ENCODE results near the gene HSPA1B. TPM values are rescaled to one million over a fixed set of nuclear protein-coding genes. Genes with fewer than 3 reads are reported as not detected.

HSPA1B gene
- total and polyA plus RNA-seq, 2 of the 4 experiments (the other 2 are of a cell fraction) = 61.1 to 93.6 TPM

GRCh38 chr6:31862344-31863235, 35.1 kb downstream of the HSPA1B start, which contains the start of gene NEU1:
NEU1 (minus strand) TSS chr6:31862821; CDS start chr6:31862776, 45 bp downstream.
- no peaks in the 10 kb centered on the region for H4K20me1 ChIP-seq (ENCODE audit: insufficient read depth, low read length)
- H3K9ac ChIP-seq (ENCODE audit: low read depth, low read length) = peak within 1 kb of the TSS; percentile 67
- H3K14ac ChIP-seq (replicated peaks; ENCODE audit: low read depth, low read length) = peak within 1 kb of the TSS; percentile 61
- dilution Hi-C loops (cut with HindIII; ENCODE audit: low sequenced_read_pairs, unreplicated experiment) = no loop called here
- peak within 1 kb of the TSS; percentile 97 for H2AFZ ChIP-seq (replicated peaks; ENCODE audit: low read length, poor library complexity)
- H4K8ac ChIP-seq (ENCODE audit: low read depth in 2 of 2, low read length in 2 of 2) = peak within 1 kb of the TSS; percentile 1 to 68; a peak in 1 of 4 replicates
- H3K4me1 ChIP-seq (ENCODE audit: control insufficient read depth, insufficient read depth, low read length) = peaks cover 4% of the 10 kb centered on the region
- peak; percentile 100 for DNase-seq
- peak within 1 kb of the TSS; percentile 72 for H3K4me3 ChIP-seq (ENCODE audit: insufficient read depth, low read depth, low read length)
- 1% methylated on average over 32 of the region's 64 CpGs; no CpG with 5 or more reads in 1 of the 2 experiments for WGBS, 2 experiments (ENCODE audit: extremely low coverage in 2 of 2, insufficient read length in 1 of 2)
- H2BK5ac ChIP-seq (ENCODE audit: low read depth, low read length, poor library complexity, severe bottlenecking) = peak within 1 kb of the TSS; percentile 26
- no peaks in the 10 kb centered on the region for H3K9me3 ChIP-seq (ENCODE audit: control insufficient read depth, insufficient read depth, low read length)
- no peak within 1 kb of the TSS for H2BK120ac ChIP-seq (ENCODE audit: low read depth, low read length)
- H4K5ac ChIP-seq (ENCODE audit: low read depth, low read length) = no peak within 1 kb of the TSS; the same call in 1 of the 2 replicates
- no peaks in the 10 kb centered on the region for H3K27me3 ChIP-seq (ENCODE audit: control insufficient read depth, insufficient read depth, low read length)
- peaks cover 21% of the 10 kb centered on the region for H3K36me3 ChIP-seq (ENCODE audit: control insufficient read depth, insufficient read depth, low read length)
- H2AK5ac ChIP-seq (ENCODE audit: low read depth, low read length) = peak within 1 kb of the TSS; percentile 66; the same call in 1 of the 2 replicates
- H3K23ac ChIP-seq (ENCODE audit: low read depth, low read length) = peak within 1 kb of the TSS; percentile 70
- peaks cover 7 to 20% of the 10 kb centered on the region in 2 experiments; a peak in 2 of 4 replicates for H3K79me1 ChIP-seq (ENCODE audit: low read depth in 1 of 2, low read length in 2 of 2)
- POLR2A ChIA-PET (ENCODE audit: unreplicated experiment) = interaction anchor here (0.5 to 0.7 kb wide), 3 partner anchors 23 to 216 kb away, joined by 3 to 13 read pairs (median 7); no protein-coding TSS in a partner anchor
- H3K9me1 ChIP-seq (ENCODE audit: insufficient read depth, low read length) = no peaks in the 10 kb centered on the region
- BruUV-seq (replicated peaks) = no TSS peak
- peak within 1 kb of the TSS; percentile 50 for H3K27ac ChIP-seq (ENCODE audit: insufficient read depth, low read length)
- peak within 1 kb of the TSS; percentile 49 for H3K4ac ChIP-seq (ENCODE audit: low read depth, low read length)
- 0 out of 2 replicates have a peak within 1 kb of the TSS, but pooled peaks have one; percentile 19 for H4K91ac ChIP-seq (ENCODE audit: insufficient read depth, low read depth, low read length)
- CTCF ChIA-PET = interaction anchor here (0.7 to 1.0 kb wide), 2 partner anchors 27 to 83 kb away, joined by 3 to 4 read pairs; partner anchors contain the start of gene CFB
- in situ Hi-C loops (cut with MboI; ENCODE audit: low sequenced_read_pairs) = no loop called here
- H3K18ac ChIP-seq (ENCODE audit: low read depth, low read length) = no peak within 1 kb of the TSS
- peak within 1 kb of the TSS; percentile 98 for H3K4me2 ChIP-seq (ENCODE audit: low read depth, low read length)
- 0 out of 2 replicates have a peak within 1 kb of the TSS, but pooled peaks have one; percentile 14 for H3K56ac ChIP-seq (ENCODE audit: extremely low read depth, insufficient read depth, low read length)
- H2BK15ac ChIP-seq (ENCODE audit: low read depth, low read length) = no peak within 1 kb of the TSS
- ATAC-seq (ENCODE audit: low read depth) = peak; percentile 96
- no peak within 1 kb of the TSS for H2BK20ac ChIP-seq (ENCODE audit: low read depth, low read length)
- peak within 1 kb of the TSS; percentile 97 for H2AK9ac ChIP-seq (replicated peaks; ENCODE audit: low read depth, low read length, poor library complexity)
- intact Hi-C loops (cut with micrococcal nuclease) = loop anchor here (1.0 to 2.0 kb wide), 2 partner anchors 28 to 182 kb away; no protein-coding TSS in a partner anchor
- TF ChIP-seq RFX5 (IDR thresholded peaks at IDR 0.05; ENCODE audit: low read depth, low read length) (0 out of 2 replicates have a peak, but pooled peaks have one; percentile 36), RCOR1 (IDR thresholded peaks at IDR 0.05; ENCODE audit: insufficient replicate concordance, low read length) (peak; percentile 25), BHLHE40 (IDR thresholded peaks at IDR 0.05; ENCODE audit: low read depth, low read length) (peak; percentile 21; the same call in 1 of the 2 replicates), POLR2A (IDR thresholded peaks at IDR 0.05; ENCODE audit: low read depth, low read length) (peak; percentile 98), CHD1 (IDR thresholded peaks at IDR 0.05; ENCODE audit: low read depth, low read length) (no peak; the same call in 1 of the 2 replicates), MAZ (IDR thresholded peaks at IDR 0.05; ENCODE audit: borderline replicate concordance, low read depth, low read length) (no peak; the same call in 1 of the 2 replicates), ELK1 (IDR thresholded peaks at IDR 0.05; ENCODE audit: borderline replicate concordance, low read depth, low read length) (no peak), FOS (IDR thresholded peaks at IDR 0.05; ENCODE audit: low read depth, low read length) (0 out of 2 replicates have a peak, but pooled peaks have one; percentile 4), NFE2L2 (IDR thresholded peaks at IDR 0.05; ENCODE audit: low read depth, low read length) (no peak), USF2 (IDR thresholded peaks at IDR 0.05; ENCODE audit: low read depth, low read length) (peak; percentile 99), SMC3 (IDR thresholded peaks at IDR 0.05; ENCODE audit: low read depth, low read length) (no peak), MXI1 (IDR thresholded peaks at IDR 0.05; ENCODE audit: borderline replicate concordance, low read depth, low read length) (peak; percentile 84), MAFK (IDR thresholded peaks at IDR 0.05; ENCODE audit: low read depth, low read length) (no peak), RAD21 (IDR thresholded peaks at IDR 0.05; ENCODE audit: low read length) (0 out of 2 replicates have a peak, but pooled peaks have one; percentile 2)

Measured in IMR-90 (cell line).